Inflammatory macrophage treated with lipopolysaccharide for 1 hour (primary cell): ENCODE results near the gene ABCD4.
A peak's percentile ranks its signal among the peaks of the same experiment; 100 is the strongest.
"Not testable (repeated sequence)": the region's sequence is repeated elsewhere in the genome, so short reads cannot be mapped to it uniquely, and the experiment has no call there.

Source experiments
- DNase-seq, 2 donors: peaks; one replicate each; pipeline ENCODE4 v3.0.0-alpha.2; 2020 to 2022

The ABCD4 gene

GRCh38 chr14:74302634-74303569 is at the start of gene ABCD4:
Gene ABCD4, minus strand, starts transcription at chr14:74302934. Its CDS starts 22 bp downstream, at chr14:74302912.
- peak; percentile 87 to 96 for DNase-seq

- no peak for DNase-seq
Measured at GRCh38 chr14:74350928-74351323, 48.2 kb upstream of the ABCD4 start.

- no peak for DNase-seq
Measured at GRCh38 chr14:74350211-74350927, 47.6 kb upstream of the ABCD4 start.

- DNase-seq: no peak
Measured at GRCh38 chr14:74349757-74350156, 47.0 kb upstream of the ABCD4 start.

GRCh38 chr14:74348735-74349463 is 46.2 kb upstream of the ABCD4 start:
- no peak for DNase-seq

GRCh38 chr14:74348241-74348734 is 45.6 kb upstream of the ABCD4 start, which contains the start of gene VRTN:
Gene VRTN, plus strand, starts transcription at chr14:74348471. Its CDS starts 8,313 bp downstream, at chr14:74356784.
- DNase-seq: no peak

- DNase-seq: no peak
Measured at GRCh38 chr14:74347795-74348100, 45.0 kb upstream of the ABCD4 start.

GRCh38 chr14:74347097-74347794 is 44.5 kb upstream of the ABCD4 start:
- DNase-seq: no peak

- no peak for DNase-seq
Measured at GRCh38 chr14:74346341-74346740, 43.6 kb upstream of the ABCD4 start.

GRCh38 chr14:74333909-74334308 is 31.2 kb upstream of the ABCD4 start:
- DNase-seq: no peak

- DNase-seq: not testable (repeated sequence)
Measured at GRCh38 chr14:74329950-74330552, 27.3 kb upstream of the ABCD4 start.

- DNase-seq: no peak
Measured at GRCh38 chr14:74326369-74327152, 23.8 kb upstream of the ABCD4 start.

- DNase-seq: no peak
Measured at GRCh38 chr14:74325446-74325845, 22.7 kb upstream of the ABCD4 start.

GRCh38 chr14:74324931-74325361 is 22.2 kb upstream of the ABCD4 start:
- peak; percentile 50 to 84 for DNase-seq

- no peak for DNase-seq
Measured at GRCh38 chr14:74314576-74314975, 11.8 kb upstream of the ABCD4 start.

- DNase-seq: no peak
Measured at GRCh38 chr14:74313601-74314000, 10.9 kb upstream of the ABCD4 start.

GRCh38 chr14:74312161-74312560 is 9.4 kb upstream of the ABCD4 start:
- DNase-seq: no peak

- DNase-seq: peak in 1 of 2 donors; percentile 46
Measured at GRCh38 chr14:74309125-74310022, 6.6 kb upstream of the ABCD4 start.

- no peak for DNase-seq
Measured at GRCh38 chr14:74308695-74309094, 6.0 kb upstream of the ABCD4 start.

GRCh38 chr14:74302152-74302628 is 544 bp downstream of the ABCD4 start:
- DNase-seq: peak; percentile 42 to 61
